ENCODE results near the gene UBE2V1.

DNA sequence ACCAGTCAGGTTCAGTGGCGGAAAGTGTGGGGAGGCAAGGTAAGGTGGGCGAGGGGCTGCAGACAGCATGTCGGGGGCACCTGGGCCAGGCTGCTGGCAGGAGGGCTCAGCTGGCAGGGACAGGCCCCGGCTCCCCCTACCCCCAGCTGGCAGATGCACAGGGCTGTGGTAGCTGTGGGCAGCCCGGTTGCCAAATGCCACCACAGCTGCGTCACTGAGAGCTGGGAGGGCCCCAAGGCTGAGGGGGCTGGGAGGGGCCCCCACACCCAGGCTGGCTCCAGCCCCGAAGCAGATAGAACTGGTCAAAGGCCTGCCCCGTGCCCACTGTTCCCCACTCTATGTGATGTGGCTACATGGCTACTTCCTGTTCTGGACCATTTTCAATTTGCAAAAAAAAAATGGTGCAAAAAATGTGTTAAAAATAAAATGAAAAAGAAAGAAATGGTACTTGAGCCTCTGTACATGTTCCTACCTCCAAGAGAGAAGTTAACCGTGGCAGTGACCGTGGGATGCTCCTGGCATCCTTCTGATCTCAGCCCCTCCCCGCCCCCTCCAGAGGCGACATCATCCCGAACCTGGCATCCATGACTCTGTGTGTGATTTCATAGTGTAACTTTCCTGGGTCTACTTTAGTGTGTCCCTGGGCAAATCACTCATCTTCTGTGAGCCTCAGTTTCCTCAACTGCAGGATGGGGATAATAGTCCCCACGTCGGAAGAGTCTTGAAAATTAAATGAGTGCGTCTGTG is 64.4 kb downstream of the UBE2V1 start:
- TF ChIP-seq, protein P1, sequence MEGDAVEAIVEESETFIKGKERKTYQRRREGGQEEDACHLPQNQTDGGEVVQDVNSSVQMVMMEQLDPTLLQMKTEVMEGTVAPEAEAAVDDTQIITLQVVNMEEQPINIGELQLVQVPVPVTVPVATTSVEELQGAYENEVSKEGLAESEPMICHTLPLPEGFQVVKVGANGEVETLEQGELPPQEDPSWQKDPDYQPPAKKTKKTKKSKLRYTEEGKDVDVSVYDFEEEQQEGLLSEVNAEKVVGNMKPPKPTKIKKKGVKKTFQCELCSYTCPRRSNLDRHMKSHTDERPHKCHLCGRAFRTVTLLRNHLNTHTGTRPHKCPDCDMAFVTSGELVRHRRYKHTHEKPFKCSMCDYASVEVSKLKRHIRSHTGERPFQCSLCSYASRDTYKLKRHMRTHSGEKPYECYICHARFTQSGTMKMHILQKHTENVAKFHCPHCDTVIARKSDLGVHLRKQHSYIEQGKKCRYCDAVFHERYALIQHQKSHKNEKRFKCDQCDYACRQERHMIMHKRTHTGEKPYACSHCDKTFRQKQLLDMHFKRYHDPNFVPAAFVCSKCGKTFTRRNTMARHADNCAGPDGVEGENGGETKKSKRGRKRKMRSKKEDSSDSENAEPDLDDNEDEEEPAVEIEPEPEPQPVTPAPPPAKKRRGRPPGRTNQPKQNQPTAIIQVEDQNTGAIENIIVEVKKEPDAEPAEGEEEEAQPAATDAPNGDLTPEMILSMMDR (IDR thresholded peaks at IDR 0.05), result no peak
- no peak for TF ChIP-seq POLR2AphosphoS5 (IDR thresholded peaks at IDR 0.05)
- TF ChIP-seq POLR2A (IDR thresholded peaks at IDR 0.05), result no peak
